Esophagus squamous epithelium (tissue), 4 donors: ENCODE data around the gene TMEM175.

Source experiments
- POLR2A ChIP-seq, 4 donors: fragments of 450-650 bp; IDR thresholded peaks; one replicate each; pipeline ENCODE4 v1.6.1; 2017; ENCODE audit warnings: antibody characterized with exemption in 4 of 4, mild to moderate bottlenecking in 4 of 4, moderate library complexity in 3 of 4
- TF ChIP-seq, protein P1 (sequence below), 6 experiments: fragments of 450-650 bp in 4 of 6; fragments of 200-600 bp in 2 of 6; sonication (generic) in 2 of 6; IDR thresholded peaks; one replicate each; pipeline ENCODE4 v1.5.1; 2016 to 2019; ENCODE audit warnings: antibody characterized with exemption in 6 of 6, mild to moderate bottlenecking in 4 of 6, moderate library complexity in 4 of 6

GRCh38 chr4:966266-967112, 34.2 kb downstream of the TMEM175 start:
- TF ChIP-seq, protein P1, sequence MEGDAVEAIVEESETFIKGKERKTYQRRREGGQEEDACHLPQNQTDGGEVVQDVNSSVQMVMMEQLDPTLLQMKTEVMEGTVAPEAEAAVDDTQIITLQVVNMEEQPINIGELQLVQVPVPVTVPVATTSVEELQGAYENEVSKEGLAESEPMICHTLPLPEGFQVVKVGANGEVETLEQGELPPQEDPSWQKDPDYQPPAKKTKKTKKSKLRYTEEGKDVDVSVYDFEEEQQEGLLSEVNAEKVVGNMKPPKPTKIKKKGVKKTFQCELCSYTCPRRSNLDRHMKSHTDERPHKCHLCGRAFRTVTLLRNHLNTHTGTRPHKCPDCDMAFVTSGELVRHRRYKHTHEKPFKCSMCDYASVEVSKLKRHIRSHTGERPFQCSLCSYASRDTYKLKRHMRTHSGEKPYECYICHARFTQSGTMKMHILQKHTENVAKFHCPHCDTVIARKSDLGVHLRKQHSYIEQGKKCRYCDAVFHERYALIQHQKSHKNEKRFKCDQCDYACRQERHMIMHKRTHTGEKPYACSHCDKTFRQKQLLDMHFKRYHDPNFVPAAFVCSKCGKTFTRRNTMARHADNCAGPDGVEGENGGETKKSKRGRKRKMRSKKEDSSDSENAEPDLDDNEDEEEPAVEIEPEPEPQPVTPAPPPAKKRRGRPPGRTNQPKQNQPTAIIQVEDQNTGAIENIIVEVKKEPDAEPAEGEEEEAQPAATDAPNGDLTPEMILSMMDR (IDR thresholded peaks at IDR 0.05) = no peak
- no peak for TF ChIP-seq POLR2A (IDR thresholded peaks at IDR 0.05)
